Measurements from ENCODE around the gene IDI1.
A peak's percentile ranks its signal among the peaks of the same experiment; 100 is the strongest.

Gene IDI1

DNA sequence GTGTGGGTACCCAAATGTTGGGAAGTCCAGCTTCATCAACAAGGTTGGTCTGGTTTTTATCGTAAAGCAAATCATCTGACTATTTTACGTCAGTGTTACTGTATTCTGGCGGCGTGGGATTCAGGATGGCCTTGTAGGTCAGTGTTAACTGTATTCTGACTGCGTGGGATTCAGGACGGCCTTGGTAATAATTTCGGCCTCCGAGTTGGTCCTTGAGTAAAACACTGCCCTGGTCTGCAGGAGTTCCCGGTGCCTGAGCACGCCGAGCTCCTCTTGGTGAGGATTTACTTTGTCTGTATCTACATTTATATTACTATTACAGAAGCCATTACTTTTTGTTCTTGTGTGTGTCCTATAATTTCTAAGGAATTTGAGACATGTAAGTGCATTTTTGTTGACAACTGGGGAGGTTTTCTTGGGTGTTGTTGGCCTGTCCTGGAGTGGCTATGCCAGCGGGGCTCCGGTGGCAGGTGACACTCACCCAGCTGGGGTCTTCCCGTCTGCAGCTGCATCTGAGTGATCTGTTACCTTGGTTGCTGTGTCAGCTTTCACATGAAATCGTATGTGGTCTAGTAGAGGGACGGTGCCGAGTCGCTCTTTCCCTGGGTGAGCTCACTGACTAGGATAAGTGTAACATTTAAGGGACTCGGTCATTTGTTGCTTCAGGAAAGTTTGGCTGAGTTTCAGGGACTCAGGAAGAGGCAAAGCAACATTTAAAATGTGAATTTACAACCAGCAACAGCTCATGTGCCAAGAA lies 51.5 kb downstream of the IDI1 start:
- H3K4me3 ChIP-seq (ENCODE audit: control insufficient read depth, low read depth, low read length), result no peak overlapping the region
- TF ChIP-seq, protein P1, sequence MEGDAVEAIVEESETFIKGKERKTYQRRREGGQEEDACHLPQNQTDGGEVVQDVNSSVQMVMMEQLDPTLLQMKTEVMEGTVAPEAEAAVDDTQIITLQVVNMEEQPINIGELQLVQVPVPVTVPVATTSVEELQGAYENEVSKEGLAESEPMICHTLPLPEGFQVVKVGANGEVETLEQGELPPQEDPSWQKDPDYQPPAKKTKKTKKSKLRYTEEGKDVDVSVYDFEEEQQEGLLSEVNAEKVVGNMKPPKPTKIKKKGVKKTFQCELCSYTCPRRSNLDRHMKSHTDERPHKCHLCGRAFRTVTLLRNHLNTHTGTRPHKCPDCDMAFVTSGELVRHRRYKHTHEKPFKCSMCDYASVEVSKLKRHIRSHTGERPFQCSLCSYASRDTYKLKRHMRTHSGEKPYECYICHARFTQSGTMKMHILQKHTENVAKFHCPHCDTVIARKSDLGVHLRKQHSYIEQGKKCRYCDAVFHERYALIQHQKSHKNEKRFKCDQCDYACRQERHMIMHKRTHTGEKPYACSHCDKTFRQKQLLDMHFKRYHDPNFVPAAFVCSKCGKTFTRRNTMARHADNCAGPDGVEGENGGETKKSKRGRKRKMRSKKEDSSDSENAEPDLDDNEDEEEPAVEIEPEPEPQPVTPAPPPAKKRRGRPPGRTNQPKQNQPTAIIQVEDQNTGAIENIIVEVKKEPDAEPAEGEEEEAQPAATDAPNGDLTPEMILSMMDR (conservative IDR thresholded peaks at IDR 0.05; ENCODE audit: control insufficient read depth, insufficient read depth, low read depth, low read length), result no peak
- DNase-seq (ENCODE audit: low read depth), result no peak

DNA sequence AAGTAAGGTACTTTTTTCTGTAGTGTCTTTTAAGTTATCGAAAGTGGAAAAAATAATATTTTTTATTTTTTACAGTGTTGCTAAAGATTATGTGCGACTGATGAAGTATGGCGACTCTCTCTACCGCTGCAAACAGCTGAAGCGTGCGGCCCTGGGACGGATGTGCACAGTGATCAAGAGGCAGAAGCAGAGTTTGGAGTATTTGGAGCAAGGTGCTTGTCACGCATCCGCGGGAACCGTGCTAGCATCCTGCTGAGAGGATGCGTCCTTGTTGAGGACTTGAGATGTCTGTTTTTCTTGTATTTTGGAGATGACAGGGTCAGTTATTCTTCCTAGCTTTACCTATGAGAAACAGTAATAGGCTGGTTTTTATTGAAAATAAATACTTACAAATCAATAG lies 52.9 kb downstream of the IDI1 start:
- TF ChIP-seq, protein P1 (conservative IDR thresholded peaks at IDR 0.05; ENCODE audit: control insufficient read depth, insufficient read depth, low read depth, low read length), result no peak
- no peak for DNase-seq (ENCODE audit: low read depth)
- H3K4me3 ChIP-seq (ENCODE audit: control insufficient read depth, low read depth, low read length), result no peak overlapping the region

DNA sequence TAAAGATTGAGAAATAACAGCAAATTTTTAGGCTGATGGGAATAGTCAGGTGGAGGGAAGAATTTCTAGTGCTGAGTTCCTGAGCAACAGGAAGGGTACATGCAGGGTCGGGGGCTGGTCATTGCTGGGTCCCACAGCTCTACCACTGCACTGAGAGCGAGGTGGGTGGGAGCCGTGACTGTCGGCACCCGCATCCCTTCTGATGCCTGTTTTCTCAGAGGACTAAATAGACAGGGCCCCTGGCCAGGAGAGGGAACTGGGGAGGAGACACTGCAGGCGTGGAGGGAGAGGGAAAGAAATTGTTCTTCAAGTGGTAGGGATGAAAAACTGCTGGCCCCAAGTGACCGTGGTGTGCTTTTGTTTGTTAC lies 53.4 kb downstream of the IDI1 start:
- no peak overlapping the region for H3K4me3 ChIP-seq (ENCODE audit: control insufficient read depth, low read depth, low read length)
- TF ChIP-seq, protein P1 (conservative IDR thresholded peaks at IDR 0.05; ENCODE audit: control insufficient read depth, insufficient read depth, low read depth, low read length), result no peak
- no peak for DNase-seq (ENCODE audit: low read depth)

DNA sequence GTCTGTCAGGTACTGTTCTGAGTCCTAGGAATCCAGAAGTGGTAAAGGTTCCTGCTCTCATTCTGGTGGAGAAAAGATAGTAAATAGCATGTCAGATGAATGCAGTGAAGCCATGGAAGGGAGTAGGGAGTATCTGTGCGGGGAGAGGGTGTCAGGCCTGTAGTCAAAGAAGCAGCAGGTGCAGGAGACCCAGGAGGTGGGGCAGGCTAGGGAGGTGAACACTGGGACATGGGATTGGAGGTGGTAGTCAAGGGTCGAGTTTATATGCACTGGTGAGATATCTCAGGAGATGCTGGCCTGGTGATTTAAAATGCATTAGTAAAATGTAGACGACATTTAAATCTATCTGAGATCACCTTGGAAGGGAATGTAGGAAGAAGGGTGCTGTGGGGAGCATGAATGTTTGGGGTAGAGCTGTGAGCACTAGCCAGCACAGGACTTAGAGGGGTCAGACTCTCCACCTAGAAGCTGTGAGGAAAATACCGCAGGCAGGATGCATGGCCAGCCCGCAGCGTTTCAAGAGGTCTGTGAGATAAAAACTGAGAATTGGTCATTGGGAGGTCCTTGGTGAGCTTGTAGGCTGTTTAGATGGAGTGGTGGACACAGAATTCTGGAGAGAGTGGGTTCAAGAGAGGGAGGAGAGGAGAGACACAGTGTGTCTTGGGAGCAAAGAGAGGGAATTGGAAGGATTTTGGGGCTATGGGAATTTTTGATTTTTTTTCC lies 53.9 kb downstream of the IDI1 start:
- H3K4me3 ChIP-seq (ENCODE audit: control insufficient read depth, low read depth, low read length), result no peak overlapping the region

DNA sequence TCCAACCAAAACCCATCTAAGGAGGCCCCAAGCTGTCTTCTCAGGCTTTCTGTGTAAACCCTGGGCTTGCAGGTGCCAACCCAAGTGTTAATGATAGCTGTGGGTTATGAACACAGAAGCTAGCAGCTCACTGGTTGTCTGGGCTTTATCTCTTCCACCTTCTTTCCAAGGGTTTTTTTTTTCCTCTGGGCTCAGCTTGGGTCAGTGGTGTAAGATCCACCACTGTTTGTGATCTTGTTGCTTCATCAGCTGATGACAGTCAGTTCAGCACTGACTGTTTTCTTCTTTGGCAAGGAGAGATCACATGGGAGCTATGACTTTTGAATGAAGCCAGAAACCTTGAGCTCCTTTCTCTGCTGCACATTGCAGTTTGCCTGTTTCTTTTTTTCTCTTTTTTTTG lies 56.0 kb downstream of the IDI1 start:
- TF ChIP-seq, protein P1 (conservative IDR thresholded peaks at IDR 0.05; ENCODE audit: control insufficient read depth, insufficient read depth, low read depth, low read length), result no peak
- peak; percentile 57 for DNase-seq (ENCODE audit: low read depth)

More for the DNA sequence above, 53.9 kb downstream of the IDI1 start:
- TF ChIP-seq, protein P1 (conservative IDR thresholded peaks at IDR 0.05; ENCODE audit: control insufficient read depth, insufficient read depth, low read depth, low read length), result no peak
- DNase-seq (ENCODE audit: low read depth), result no peak

DNA sequence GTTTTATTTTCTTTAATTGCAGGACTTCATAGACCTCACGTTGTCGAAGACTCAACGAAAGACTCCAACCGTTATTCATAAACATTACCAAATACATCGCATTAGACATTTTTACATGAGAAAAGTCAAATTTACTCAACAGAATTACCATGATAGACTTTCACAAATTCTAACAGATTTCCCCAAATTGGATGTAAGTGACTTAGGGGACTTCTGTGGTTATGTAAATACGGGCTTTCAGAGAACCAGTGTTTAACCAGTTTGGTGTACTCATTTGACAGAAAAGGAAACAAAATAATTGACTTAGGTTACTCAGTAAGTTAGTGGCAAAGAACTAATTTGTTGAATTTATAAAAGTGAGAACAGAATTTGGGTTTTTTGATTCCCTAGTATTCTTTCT lies 56.5 kb downstream of the IDI1 start:
- DNase-seq (ENCODE audit: low read depth), result no peak
- no peak overlapping the region for H3K4me3 ChIP-seq (ENCODE audit: control insufficient read depth, low read depth, low read length)
- TF ChIP-seq, protein P1 (conservative IDR thresholded peaks at IDR 0.05; ENCODE audit: control insufficient read depth, insufficient read depth, low read depth, low read length), result no peak

More for the DNA sequence above, 56.0 kb downstream of the IDI1 start:
- H3K4me3 ChIP-seq (ENCODE audit: control insufficient read depth, low read depth, low read length), result no peak overlapping the region

Data from fibroblast of mammary gland (primary cell).